ENCODE data around the gene BOK.

DNA sequence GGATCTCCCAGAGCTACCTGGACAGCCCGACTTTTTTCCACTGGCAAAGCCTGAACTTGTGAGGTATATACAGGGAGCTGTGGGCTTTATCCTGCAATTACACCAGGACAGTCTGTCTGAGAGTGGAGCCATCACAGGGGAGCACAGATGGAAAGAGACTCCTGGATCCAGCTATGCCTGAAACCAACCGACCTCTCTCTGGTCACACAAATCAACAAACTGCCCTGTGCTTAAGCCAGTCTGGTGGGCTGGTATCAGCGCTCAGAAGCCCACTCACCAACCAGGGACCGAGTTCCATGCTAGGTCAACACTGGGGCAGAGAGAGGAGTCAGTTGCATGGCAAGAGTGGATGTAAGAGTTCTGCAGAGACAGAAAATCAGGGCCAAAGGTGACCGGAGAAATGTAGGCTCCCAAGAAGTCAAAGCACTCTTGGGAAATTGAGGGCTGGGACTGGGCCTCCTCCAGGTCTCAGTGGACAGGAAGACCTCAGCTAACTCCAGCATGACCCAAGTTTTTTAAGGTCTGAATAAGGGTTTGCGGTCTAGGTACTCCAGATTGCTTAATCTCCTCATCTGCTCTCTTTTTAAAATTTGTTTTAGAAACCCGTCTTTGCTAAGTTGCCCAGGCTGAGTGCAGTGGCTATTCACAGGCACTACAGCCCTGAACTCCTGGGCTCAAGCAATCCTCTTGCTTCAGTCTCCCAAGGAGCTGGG is 3.8 kb upstream of the BOK start:
- TF ChIP-seq POLR2A (IDR thresholded peaks at IDR 0.05) (no peak), EP300 (IDR thresholded peaks at IDR 0.05) (no peak)
- TF ChIP-seq, protein P1, sequence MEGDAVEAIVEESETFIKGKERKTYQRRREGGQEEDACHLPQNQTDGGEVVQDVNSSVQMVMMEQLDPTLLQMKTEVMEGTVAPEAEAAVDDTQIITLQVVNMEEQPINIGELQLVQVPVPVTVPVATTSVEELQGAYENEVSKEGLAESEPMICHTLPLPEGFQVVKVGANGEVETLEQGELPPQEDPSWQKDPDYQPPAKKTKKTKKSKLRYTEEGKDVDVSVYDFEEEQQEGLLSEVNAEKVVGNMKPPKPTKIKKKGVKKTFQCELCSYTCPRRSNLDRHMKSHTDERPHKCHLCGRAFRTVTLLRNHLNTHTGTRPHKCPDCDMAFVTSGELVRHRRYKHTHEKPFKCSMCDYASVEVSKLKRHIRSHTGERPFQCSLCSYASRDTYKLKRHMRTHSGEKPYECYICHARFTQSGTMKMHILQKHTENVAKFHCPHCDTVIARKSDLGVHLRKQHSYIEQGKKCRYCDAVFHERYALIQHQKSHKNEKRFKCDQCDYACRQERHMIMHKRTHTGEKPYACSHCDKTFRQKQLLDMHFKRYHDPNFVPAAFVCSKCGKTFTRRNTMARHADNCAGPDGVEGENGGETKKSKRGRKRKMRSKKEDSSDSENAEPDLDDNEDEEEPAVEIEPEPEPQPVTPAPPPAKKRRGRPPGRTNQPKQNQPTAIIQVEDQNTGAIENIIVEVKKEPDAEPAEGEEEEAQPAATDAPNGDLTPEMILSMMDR (IDR thresholded peaks at IDR 0.05): no peak

Data from tibial nerve (tissue), 4 donors.